ENCODE measurements around the gene PANX2. TPM values are rescaled to one million over a fixed set of nuclear protein-coding genes. Genes with fewer than 3 reads are reported as not detected.

PANX2 gene, protein sequence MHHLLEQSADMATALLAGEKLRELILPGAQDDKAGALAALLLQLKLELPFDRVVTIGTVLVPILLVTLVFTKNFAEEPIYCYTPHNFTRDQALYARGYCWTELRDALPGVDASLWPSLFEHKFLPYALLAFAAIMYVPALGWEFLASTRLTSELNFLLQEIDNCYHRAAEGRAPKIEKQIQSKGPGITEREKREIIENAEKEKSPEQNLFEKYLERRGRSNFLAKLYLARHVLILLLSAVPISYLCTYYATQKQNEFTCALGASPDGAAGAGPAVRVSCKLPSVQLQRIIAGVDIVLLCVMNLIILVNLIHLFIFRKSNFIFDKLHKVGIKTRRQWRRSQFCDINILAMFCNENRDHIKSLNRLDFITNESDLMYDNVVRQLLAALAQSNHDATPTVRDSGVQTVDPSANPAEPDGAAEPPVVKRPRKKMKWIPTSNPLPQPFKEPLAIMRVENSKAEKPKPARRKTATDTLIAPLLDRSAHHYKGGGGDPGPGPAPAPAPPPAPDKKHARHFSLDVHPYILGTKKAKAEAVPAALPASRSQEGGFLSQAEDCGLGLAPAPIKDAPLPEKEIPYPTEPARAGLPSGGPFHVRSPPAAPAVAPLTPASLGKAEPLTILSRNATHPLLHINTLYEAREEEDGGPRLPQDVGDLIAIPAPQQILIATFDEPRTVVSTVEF
- total RNA-seq, result 1 to 10 TPM; 1.8 to 5.6 (median 3.1) TPM
- polyA plus RNA-seq, result 1 to 10 TPM in 1 of 2 donors, under 1 TPM in 1; 0.27 to 2.0 TPM
- long read RNA-seq, donor 1, partial matches to known transcripts, result 10 of 13 reads
- long read RNA-seq, donor 1, other reads (novel, unspliced or antisense), result 3 of 13 reads
- long read RNA-seq, donor 2, result 0 reads
- long read RNA-seq, donor 3, partial matches to known transcripts, result 4 of 7 reads
- long read RNA-seq, donor 3, other reads (novel, unspliced or antisense), result 3 of 7 reads

DNA sequence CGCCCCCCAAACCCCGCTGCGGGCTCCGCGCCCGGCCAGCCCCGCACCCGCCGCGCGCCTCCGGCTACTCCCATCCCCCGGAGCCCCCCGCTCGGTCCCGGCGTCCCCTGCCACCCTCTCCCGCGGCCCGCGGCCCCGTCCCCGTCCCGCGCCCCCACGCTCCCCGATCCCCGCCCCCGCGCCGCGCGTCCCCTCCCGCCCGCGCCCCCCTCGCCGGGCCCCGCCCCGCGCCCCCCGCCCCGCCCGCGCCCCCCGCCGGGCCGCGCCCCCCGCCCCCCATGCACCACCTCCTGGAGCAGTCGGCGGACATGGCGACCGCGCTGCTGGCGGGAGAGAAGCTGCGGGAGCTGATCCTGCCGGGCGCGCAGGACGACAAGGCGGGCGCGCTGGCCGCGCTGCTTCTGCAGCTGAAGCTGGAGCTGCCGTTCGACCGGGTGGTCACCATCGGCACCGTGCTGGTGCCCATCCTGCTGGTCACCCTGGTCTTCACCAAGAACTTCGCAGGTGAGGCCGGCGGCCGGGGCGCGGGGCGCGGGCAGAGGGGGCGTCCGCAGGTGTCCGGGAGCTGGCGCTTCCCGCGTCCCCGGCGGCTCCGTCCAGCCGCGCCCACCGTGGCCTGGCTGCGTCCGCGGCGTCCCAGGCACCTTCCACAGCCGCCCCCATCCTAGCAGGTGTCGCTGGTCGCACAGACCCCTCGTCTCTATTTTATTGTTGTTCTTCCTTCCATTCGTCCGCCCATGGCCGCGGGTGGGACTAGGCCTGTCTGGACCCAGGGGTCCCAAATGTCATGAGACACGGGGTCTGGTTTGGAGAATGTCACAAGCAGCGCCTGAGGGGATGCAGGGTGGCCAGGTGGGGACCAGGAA lies at the start of gene PANX2:
PANX2 (plus strand) TSS at position 279 of the 866 bp plus-strand sequence; CDS start at position 279, 0 bp downstream.
- peak in 4 of 5 donors; percentile 8 to 51 (median 42) for DNase-seq
- TF ChIP-seq, protein P1, sequence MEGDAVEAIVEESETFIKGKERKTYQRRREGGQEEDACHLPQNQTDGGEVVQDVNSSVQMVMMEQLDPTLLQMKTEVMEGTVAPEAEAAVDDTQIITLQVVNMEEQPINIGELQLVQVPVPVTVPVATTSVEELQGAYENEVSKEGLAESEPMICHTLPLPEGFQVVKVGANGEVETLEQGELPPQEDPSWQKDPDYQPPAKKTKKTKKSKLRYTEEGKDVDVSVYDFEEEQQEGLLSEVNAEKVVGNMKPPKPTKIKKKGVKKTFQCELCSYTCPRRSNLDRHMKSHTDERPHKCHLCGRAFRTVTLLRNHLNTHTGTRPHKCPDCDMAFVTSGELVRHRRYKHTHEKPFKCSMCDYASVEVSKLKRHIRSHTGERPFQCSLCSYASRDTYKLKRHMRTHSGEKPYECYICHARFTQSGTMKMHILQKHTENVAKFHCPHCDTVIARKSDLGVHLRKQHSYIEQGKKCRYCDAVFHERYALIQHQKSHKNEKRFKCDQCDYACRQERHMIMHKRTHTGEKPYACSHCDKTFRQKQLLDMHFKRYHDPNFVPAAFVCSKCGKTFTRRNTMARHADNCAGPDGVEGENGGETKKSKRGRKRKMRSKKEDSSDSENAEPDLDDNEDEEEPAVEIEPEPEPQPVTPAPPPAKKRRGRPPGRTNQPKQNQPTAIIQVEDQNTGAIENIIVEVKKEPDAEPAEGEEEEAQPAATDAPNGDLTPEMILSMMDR (IDR thresholded peaks at IDR 0.05), result no peak
- no peak for TF ChIP-seq POLR2A (IDR thresholded peaks at IDR 0.05)
- no peak for TF ChIP-seq EP300 (IDR thresholded peaks at IDR 0.05)
- Histone ChIP-seq H3K4me1 (ENCODE audit: insufficient read depth) (peaks cover 5% of the 10 kb centered on the region), H3K27me3 (no peaks in the 10 kb centered on the region), H3K4me3 (peak within 1 kb of the TSS; percentile 34), H3K27ac (no peak within 1 kb of the TSS), H3K36me3 (no peaks in the 10 kb centered on the region), H3K9me3 (no peaks in the 10 kb centered on the region)
- WGBS, 3 donors, result 8 to 20% (median 14%) methylated on average over 14 to 104 of the region's 105 CpGs
- intact Hi-C loops (cut with DNase I), result no loop called here

DNA sequence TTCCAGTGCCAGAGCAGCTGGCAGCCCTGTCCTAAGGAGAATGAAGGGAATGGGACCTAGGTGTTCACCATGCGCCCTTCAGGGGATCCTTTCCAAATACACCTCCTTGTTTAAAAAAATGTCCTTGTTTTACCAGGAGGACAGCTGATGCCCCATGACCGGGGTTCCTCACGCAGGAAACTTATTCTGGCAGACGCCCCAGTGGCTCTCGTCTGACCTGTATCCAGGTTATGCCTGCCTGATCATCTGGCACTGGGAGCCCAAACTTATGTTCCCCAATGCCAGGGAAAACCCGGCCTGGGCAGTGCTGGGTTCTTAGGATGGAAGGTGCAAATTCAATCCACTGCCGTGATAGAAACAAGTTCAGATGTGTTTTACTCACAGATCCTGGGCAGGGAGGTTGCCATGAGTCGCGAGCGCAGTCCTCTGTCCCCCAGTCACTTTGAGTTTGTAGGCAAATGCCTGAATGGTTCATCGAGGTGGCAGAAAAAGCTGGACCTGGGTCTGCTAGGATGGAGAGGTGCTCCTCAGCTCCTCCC lies 49.3 kb upstream of the PANX2 start:
- peaks cover 10% of the 10 kb centered on the region for H3K4me1 ChIP-seq (ENCODE audit: insufficient read depth)
- no peak overlapping the region for H3K27ac ChIP-seq
- no peak for TF ChIP-seq POLR2A (IDR thresholded peaks at IDR 0.05)
- TF ChIP-seq, protein P1 (IDR thresholded peaks at IDR 0.05), result no peak
- 85 to 88% (median 85%) methylated on average over 11 of the region's 11 CpGs for WGBS, 3 donors
- no peak for DNase-seq
- no peaks in the 10 kb centered on the region for H3K27me3 ChIP-seq
- no peaks in the 10 kb centered on the region for H3K36me3 ChIP-seq
- no peak overlapping the region for H3K4me3 ChIP-seq
- intact Hi-C loops (cut with DNase I), result no loop called here
- no peaks in the 10 kb centered on the region for H3K9me3 ChIP-seq

DNA sequence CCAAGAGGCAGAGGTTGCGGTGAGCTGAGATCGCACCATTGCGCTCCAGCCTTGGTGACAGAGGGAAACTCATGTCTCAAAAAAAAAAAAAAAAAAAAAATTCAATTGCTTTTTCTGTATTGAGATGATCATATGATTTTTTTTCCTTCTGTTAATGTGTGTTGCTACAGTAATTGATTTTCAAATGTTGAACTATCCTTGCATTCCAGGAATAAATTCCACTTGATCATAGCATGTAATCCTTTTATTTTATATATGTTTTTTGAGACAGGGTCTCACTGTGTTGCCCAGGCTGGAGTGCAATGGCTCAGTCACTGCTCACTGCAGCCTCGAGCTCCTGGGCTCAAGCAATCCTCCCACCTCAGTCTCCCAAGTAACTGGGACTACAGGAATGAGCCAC lies 47.4 kb upstream of the PANX2 start:
- TF ChIP-seq, protein P1 (IDR thresholded peaks at IDR 0.05), result no peak
- TF ChIP-seq EP300 (IDR thresholded peaks at IDR 0.05) (no peak), POLR2A (IDR thresholded peaks at IDR 0.05) (no peak)
- whole genome bisulfite sequencing, 3 donors, result 84 to 96% (median 89%) methylated on average over 4 of the region's 4 CpGs
- Histone ChIP-seq H3K9me3 (no peaks in the 10 kb centered on the region), H3K27me3 (no peaks in the 10 kb centered on the region), H3K27ac (no peak overlapping the region), H3K4me1 (ENCODE audit: insufficient read depth) (peaks cover 10% of the 10 kb centered on the region), H3K36me3 (no peaks in the 10 kb centered on the region), H3K4me3 (no peak overlapping the region)
- DNase-seq, result no peak
- intact Hi-C loops (cut with DNase I), result no loop called here
